Stimulated activated CD4-positive, alpha-beta T cell treated with anti-CD3 and anti-CD28 coated beads, Interleukin-4, amount 100 ng/mL, for 48 hours (primary cell): ENCODE measurements around the gene CELF4.
A peak's percentile ranks its signal among the peaks of the same experiment; 100 is the strongest.

ENCODE experiments used
- DNase-seq, 2 donors: peaks; one replicate each; pipeline ENCODE4 v3.0.0-alpha.2; 2020; ENCODE audit warnings: low read depth in 2 of 2

Gene CELF4

GRCh38 chr18:37494406-37494805 is 71.2 kb downstream of the CELF4 start:
- no peak for DNase-seq

GRCh38 chr18:37493352-37493935 is 72.2 kb downstream of the CELF4 start:
- DNase-seq = no peak

- DNase-seq = no peak
Measured at GRCh38 chr18:37492952-37493351, 72.6 kb downstream of the CELF4 start.

GRCh38 chr18:37491526-37491925 is 74.1 kb downstream of the CELF4 start:
- DNase-seq = no peak

- DNase-seq = no peak
Measured at GRCh38 chr18:37489998-37490397, 75.6 kb downstream of the CELF4 start.

GRCh38 chr18:37489011-37489410 is 76.6 kb downstream of the CELF4 start:
- no peak for DNase-seq

- DNase-seq = no peak
Measured at GRCh38 chr18:37487400-37487867, 78.2 kb downstream of the CELF4 start.

GRCh38 chr18:37486848-37487247 is 78.8 kb downstream of the CELF4 start:
- no peak for DNase-seq

GRCh38 chr18:37484983-37485834 is 80.4 kb downstream of the CELF4 start:
- DNase-seq = peak; percentile 4 to 15

GRCh38 chr18:37483984-37484819 is 81.4 kb downstream of the CELF4 start:
- DNase-seq = no peak

- DNase-seq = no peak
Measured at GRCh38 chr18:37483221-37483971, 82.2 kb downstream of the CELF4 start.

- DNase-seq = no peak
Measured at GRCh38 chr18:37482433-37482832, 83.2 kb downstream of the CELF4 start.

GRCh38 chr18:37482002-37482401 is 83.6 kb downstream of the CELF4 start:
- no peak for DNase-seq

- no peak for DNase-seq
Measured at GRCh38 chr18:37481491-37481890, 84.1 kb downstream of the CELF4 start.

GRCh38 chr18:37481072-37481471 is 84.5 kb downstream of the CELF4 start:
- no peak for DNase-seq

GRCh38 chr18:37476611-37477295 is 88.8 kb downstream of the CELF4 start:
- no peak for DNase-seq

- peak in 1 of 2 donors; percentile 12 for DNase-seq
Measured at GRCh38 chr18:37476182-37476581, 89.4 kb downstream of the CELF4 start.

GRCh38 chr18:37473195-37473840 is 92.3 kb downstream of the CELF4 start:
- no peak for DNase-seq

- no peak for DNase-seq
Measured at GRCh38 chr18:37471637-37472036, 94.0 kb downstream of the CELF4 start.

GRCh38 chr18:37470986-37471385 is 94.6 kb downstream of the CELF4 start:
- no peak for DNase-seq
